H1 (cell line): ENCODE results near the gene SCNN1A. TPM values are rescaled to one million over a fixed set of nuclear protein-coding genes. Genes with fewer than 3 reads are reported as not detected.

ENCODE experiments used
- CTCF ChIA-PET: fragments of 300-600 bp; sonication (Branson Sonifier 250); formaldehyde crosslinking; loops from one replicate; lab custom pipeline; 2021; ENCODE audit not compliant: partially characterized antibody; lab: Charles Lee
- POLR2A ChIA-PET: fragments of 300-600 bp; sonication (Branson Sonifier 250); formaldehyde crosslinking; loops from one replicate; lab custom pipeline; 2021; ENCODE audit warnings: inconsistent platforms; ENCODE audit not compliant: partially characterized antibody; lab: Charles Lee
- DNase-seq, 2 experiments: peaks; one replicate each; pipeline versions ENCODE4 v3.0.0 to v3.0.0-alpha.2; 2010 to 2022; ENCODE audit warnings: low spot score in 2 of 2, low read depth in 1 of 2, mixed read lengths in 1 of 2
- FAIRE-seq: peaks from 2 replicates; lab custom pipeline; 2011; peaks lifted over from hg19 to GRCh38; lab: Jason Lieb, UNC
- H2AFZ ChIP-seq: 2 replicates; pipeline ENCODE4 v1.8.1; 2012; ENCODE audit warnings: low read length, inconsistent platforms
- H2AK5ac ChIP-seq: 2 replicates; pipeline ENCODE4 v1.6.1; 2013; ENCODE audit warnings: low read depth, low read length
- H2BK120ac ChIP-seq: replicated peaks from 2 replicates; pipeline ENCODE3; 2013; ENCODE audit warnings: low read depth, low read length, inconsistent platforms
- H2BK12ac ChIP-seq: 2 replicates; pipeline ENCODE4 v1.6.1; 2013; ENCODE audit warnings: low read depth, low read length
- H2BK15ac ChIP-seq: 2 replicates; pipeline ENCODE4 v1.6.1; 2013; ENCODE audit warnings: low read length
- H2BK20ac ChIP-seq: 2 replicates; pipeline ENCODE4 v1.6.1; 2013; ENCODE audit warnings: low read length
- H2BK5ac ChIP-seq: 2 replicates; pipeline ENCODE4 v1.6.1; 2013; ENCODE audit warnings: low read depth, low read length
- H3K14ac ChIP-seq: 2 replicates; pipeline ENCODE4 v1.6.1; 2013; ENCODE audit warnings: inconsistent platforms; ENCODE audit not compliant: insufficient read length
- H3K18ac ChIP-seq: 2 replicates; pipeline ENCODE4 v1.6.1; 2013; ENCODE audit warnings: low read length; ENCODE audit errors: extremely low read depth
- H3K23ac ChIP-seq: 2 replicates; pipeline ENCODE4 v1.6.1; 2013; ENCODE audit warnings: inconsistent platforms; ENCODE audit not compliant: insufficient read length
- H3K23me2 ChIP-seq: 2 replicates; pipeline ENCODE4 v1.6.1; 2013; ENCODE audit warnings: low read depth, low read length
- H3K27ac ChIP-seq: 2 replicates; pipeline ENCODE4 v1.6.1; 2011; ENCODE audit warnings: low read depth, low read length, inconsistent platforms
- H3K27me3 ChIP-seq, 4 experiments: replicated peaks in 1 of 4; 1 replicate in 1 of 4; 2 replicates in 3 of 4; pipeline versions ENCODE4 v1.6.1 to v1.8.1; 2011 to 2013; ENCODE audit warnings: low read length in 3 of 4, mild to moderate bottlenecking in 3 of 4, inconsistent platforms in 2 of 4, mixed read lengths in 2 of 4, moderate library complexity in 1 of 4; ENCODE audit not compliant: control insufficient read depth in 3 of 4, insufficient read depth in 3 of 4; ENCODE audit errors: extremely low read depth in 1 of 4
- H3K36me3 ChIP-seq, 4 experiments: 2 replicates each; pipeline versions ENCODE4 v1.6.1 to v1.8.1; 2011 to 2013; ENCODE audit warnings: mild to moderate bottlenecking in 4 of 4, low read length in 3 of 4, moderate library complexity in 2 of 4, control low read depth in 1 of 4, inconsistent platforms in 1 of 4; ENCODE audit not compliant: insufficient read depth in 4 of 4, control insufficient read depth in 2 of 4
- H3K4ac ChIP-seq: replicated peaks from 2 replicates; pipeline ENCODE3; 2013; ENCODE audit warnings: low read length, low read depth, mixed read lengths, inconsistent platforms; ENCODE audit not compliant: insufficient read length
- H3K4me1 ChIP-seq, 4 experiments: replicated peaks in 1 of 4; 1 replicate in 1 of 4; 2 replicates in 3 of 4; pipeline versions ENCODE4 v1.6.1 to v1.8.1; 2011 to 2013; ENCODE audit warnings: low read length in 3 of 4, inconsistent platforms in 2 of 4, mixed read lengths in 1 of 4; ENCODE audit not compliant: insufficient read depth in 4 of 4, control insufficient read depth in 3 of 4
- H3K4me2 ChIP-seq, 2 experiments: 2 replicates each; pipeline versions ENCODE4 v1.6.1 to v1.8.1; 2011 to 2013; ENCODE audit warnings: low read depth in 2 of 2, low read length in 2 of 2, control low read depth in 1 of 2, inconsistent platforms in 1 of 2, mild to moderate bottlenecking in 1 of 2; ENCODE audit not compliant: insufficient read depth in 1 of 2
- H3K4me3 ChIP-seq, 4 experiments: fragments of 200-600, 300-600 bp in 1 of 4; sonication (generic), shearing (Covaris generic), sonication (Bioruptor Twin) in 1 of 4; 2 replicates each; pipeline versions ENCODE4 v1.5.1 to v1.8.1; 2011 to 2016; ENCODE audit warnings: low read length in 4 of 4, low read depth in 3 of 4, control low read depth in 2 of 4, inconsistent platforms in 2 of 4, mild to moderate bottlenecking in 2 of 4, mixed read lengths in 1 of 4, moderate library complexity in 1 of 4; ENCODE audit not compliant: insufficient read depth in 2 of 4; ENCODE audit errors: extremely low read depth in 1 of 4
- H3K56ac ChIP-seq: replicated peaks from 2 replicates; pipeline ENCODE3; 2013; ENCODE audit warnings: low read depth, mild to moderate bottlenecking, mixed read lengths, low read length, inconsistent platforms; ENCODE audit not compliant: insufficient read length
- H3K79me1 ChIP-seq: 2 replicates; pipeline ENCODE4 v1.6.1; 2013; ENCODE audit warnings: low read depth, low read length, control low read depth
- H3K79me2 ChIP-seq, 2 experiments: 2 replicates each; pipeline versions ENCODE4 v1.6.1 to v1.8.1; 2012 to 2013; ENCODE audit warnings: low read length in 2 of 2, mild to moderate bottlenecking in 2 of 2, inconsistent platforms in 1 of 2; ENCODE audit not compliant: insufficient read depth in 2 of 2, control insufficient read depth in 1 of 2
- H3K9ac ChIP-seq, 4 experiments: replicated peaks in 1 of 4; 1 replicate in 1 of 4; 2 replicates in 3 of 4; pipeline versions ENCODE4 v1.6.1 to v1.8.1; 2011 to 2013; ENCODE audit warnings: low read depth in 3 of 4, low read length in 3 of 4, control low read depth in 2 of 4, mild to moderate bottlenecking in 2 of 4, moderate library complexity in 2 of 4, inconsistent platforms in 1 of 4; ENCODE audit errors: extremely low read depth in 1 of 4
- H3K9me3 ChIP-seq, 2 experiments: 2 replicates each; pipeline versions ENCODE4 v1.6.1 to v1.8.1; 2012 to 2013; ENCODE audit warnings: mild to moderate bottlenecking in 2 of 2, moderate library complexity in 2 of 2, control low read depth in 1 of 2, inconsistent platforms in 1 of 2, low read depth in 1 of 2, low read length in 1 of 2, mixed read lengths in 1 of 2; ENCODE audit not compliant: insufficient read depth in 2 of 2
- H4K20me1 ChIP-seq, 2 experiments: replicated peaks in 1 of 2; 2 replicates each; pipeline versions ENCODE3 to v1.8.1; 2011 to 2013; ENCODE audit warnings: inconsistent platforms in 2 of 2, low read length in 2 of 2, mild to moderate bottlenecking in 1 of 2; ENCODE audit not compliant: insufficient read depth in 2 of 2, control insufficient read depth in 1 of 2
- H4K5ac ChIP-seq: 2 replicates; pipeline ENCODE4 v1.6.1; 2013; ENCODE audit warnings: low read length, low read depth, mixed read lengths, inconsistent platforms; ENCODE audit not compliant: insufficient read length
- H4K8ac ChIP-seq: 2 replicates; pipeline ENCODE4 v1.8.0; 2013; ENCODE audit warnings: mild to moderate bottlenecking, moderate library complexity, low read length, inconsistent platforms; ENCODE audit not compliant: insufficient read depth; ENCODE audit errors: extremely low read depth
- H4K91ac ChIP-seq: replicated peaks from 2 replicates; pipeline ENCODE3; 2013; ENCODE audit warnings: low read length, mixed read lengths, inconsistent platforms; ENCODE audit not compliant: insufficient read length
- POLR2AphosphoS5 ChIP-seq: IDR thresholded peaks from 2 replicates; pipeline ENCODE4 v1.6.1; 2011; ENCODE audit warnings: low read depth, low read length
- SIRT6 ChIP-seq: IDR thresholded peaks from one replicate; pipeline ENCODE4 v1.7.1; 2012; ENCODE audit warnings: low read length, inconsistent platforms
- SP4 ChIP-seq: IDR thresholded peaks from 2 replicates; pipeline ENCODE4 v1.6.1; 2012; ENCODE audit warnings: low read length, inconsistent platforms
- WGBS, 2 experiments: shearing (Covaris generic) in 1 of 2; methylation state at CpG; one replicate each; pipeline versions ENCODE4 v1.1.6 to v1.1.7; 2013 to 2015; ENCODE audit warnings: low lambda C conversion rate in 2 of 2, mixed read lengths in 2 of 2, inconsistent platforms in 1 of 2, low coverage in 1 of 2, missing lambda C conversion rate in 1 of 2; ENCODE audit not compliant: insufficient replicate concordance in 2 of 2, insufficient coverage in 1 of 2, insufficient read length in 1 of 2; ENCODE audit errors: extremely low coverage in 1 of 2, missing lambda C conversion rate in 1 of 2; 5-methylcytosine and 5-hydroxymethylcytosine counted together
- polyA plus RNA-seq, 7 experiments: library from polyadenylated mRNA; depleted of rRNA in 3 of 7; stranded (reverse) in 5 of 7; unstranded in 2 of 7; fragments of >200 nt in 5 of 7; fragments of 200-250 nt in 2 of 7; gene quantifications; 1 replicate in 5 of 7; 2 replicates in 1 of 7; 4 replicates in 1 of 7; pipeline versions ENCODE4 v1.2.1 to v1.2.3, GENCODE V29; 2011 to 2013; ENCODE audit warnings: missing spikeins in 2 of 7, mixed read lengths in 2 of 7
- total RNA-seq: library from RNA; stranded (reverse); fragmentation: NEBNext Ultra II Directional; extraction: Animal tissue kit (Norgen Biotek cat#: 25700); gene quantifications from 2 replicates; pipeline ENCODE4 v1.2.1, GENCODE V29; 2021

Gene SCNN1A
- total and polyA plus RNA-seq, 2 of the 8 experiments (the other 6 are each of a cell fraction or from before 2014, with no cell fraction given) = 85.5 to 156 TPM

GRCh38 chr12:6363010-6363329, 12.4 kb downstream of the SCNN1A start:
- no peaks in the 10 kb centered on the region for H3K9me3 ChIP-seq
- peaks cover 0 to 40% of the 10 kb centered on the region in 2 experiments; a peak in 2 of 4 replicates for H3K79me2 ChIP-seq
- TF ChIP-seq SP4 = no peak
- no peak for TF ChIP-seq SIRT6
- no peak for TF ChIP-seq POLR2AphosphoS5
- H4K8ac ChIP-seq = no peak overlapping the region; the same call in 1 of the 2 replicates
- no peak overlapping the region for H4K5ac ChIP-seq
- no peak overlapping the region for H3K56ac ChIP-seq
- H3K14ac ChIP-seq = no peak overlapping the region
- no peak overlapping the region for H3K9ac ChIP-seq
- peaks cover 6% of the 10 kb centered on the region; the same call in 1 of the 2 replicates for H3K79me1 ChIP-seq
- peaks cover 2% of the 10 kb centered on the region; the same call in 1 of the 2 replicates for H3K23me2 ChIP-seq
- H2BK5ac ChIP-seq = no peak overlapping the region
- DNase-seq = no peak
- H2BK20ac ChIP-seq = no peak overlapping the region
- H3K27me3 ChIP-seq = no peaks in the 10 kb centered on the region
- no peak overlapping the region for H2BK12ac ChIP-seq
- no peak overlapping the region for H2BK15ac ChIP-seq
- FAIRE-seq = no peak
- peaks cover 0 to 3% (median 1%) of the 10 kb centered on the region in 4 experiments; a peak in 3 of 7 replicates for H3K4me1 ChIP-seq
- no peak overlapping the region for H4K91ac ChIP-seq
- peaks cover 4 to 7% of the 10 kb centered on the region in 2 experiments for H4K20me1 ChIP-seq
- no peak overlapping the region for H2AFZ ChIP-seq
- no peak overlapping the region for H2AK5ac ChIP-seq
- CTCF ChIA-PET = interaction anchor here (0.8 to 2.2 kb wide), 12 partner anchors 7 to 167 kb away, joined by 3 to 11 read pairs (median 5); no protein-coding TSS in a partner anchor
- H3K36me3 ChIP-seq = peaks cover 0 to 31% (median 14%) of the 10 kb centered on the region in 4 experiments; a peak in 6 of 8 replicates
- POLR2A ChIA-PET = interaction anchor here (0.8 to 17.2 kb wide), 12 partner anchors 9 to 172 kb away, joined by 3 to 214 read pairs (median 7); partner anchors contain the start of genes GAPDH, SCNN1A, TAPBPL and TNFRSF1A
- no peak overlapping the region for H2BK120ac ChIP-seq
- no peak overlapping the region for H3K27ac ChIP-seq
- no peak overlapping the region; the same call in 1 of the 2 replicates for H3K18ac ChIP-seq
- H3K23ac ChIP-seq = no peak overlapping the region
- WGBS, 2 experiments = 28% methylated on average over 4 of the region's 4 CpGs; no CpG with 5 or more reads in 1 of the 2 experiments
- H3K4me2 ChIP-seq = peak overlapping the region in 1 of 2 experiments; percentile 69; a peak in 2 of 4 replicates
- H3K4me3 ChIP-seq = peak overlapping the region in 1 of 4 experiments; percentile 65; a peak in 1 of 8 replicates
- no peak overlapping the region for H3K4ac ChIP-seq
